ENCODE measurements around the gene ETFDH. TPM values are rescaled to one million over a fixed set of nuclear protein-coding genes. Genes with fewer than 3 reads are reported as not detected.
A peak's percentile ranks its signal among the peaks of the same experiment; 100 is the strongest.

ETFDH gene
- total and polyA plus RNA-seq, 9 of the 15 experiments (the other 6 are each of a cell fraction or from before 2014, with no cell fraction given), result 14.6 to 33.6 (median 25.9) TPM

- CTCF ChIA-PET (ENCODE audit: low intra/inter-chr PET ratio), result no interaction called here
- 61% methylated on average over 1 of the region's 1 CpG for WGBS (ENCODE audit: insufficient coverage, low coverage, missing lambda C conversion rate)
- TF ChIP-seq ZNF165 (CRISPR knock-in tag; IDR thresholded peaks at IDR 0.05; ENCODE audit: borderline replicate concordance) (no peak), SREBF2 (CRISPR knock-in tag; IDR thresholded peaks at IDR 0.05) (no peak), BRD4 (IDR thresholded peaks at IDR 0.05) (no peak), ZNF175 (CRISPR knock-in tag; IDR thresholded peaks at IDR 0.05; ENCODE audit: low read depth) (no peak), CREBBP (IDR thresholded peaks at IDR 0.05; ENCODE audit: low read depth, low read length) (no peak), C11orf30 (IDR thresholded peaks at IDR 0.05; ENCODE audit: low read depth) (no peak), TBL1XR1 (IDR thresholded peaks at IDR 0.05; ENCODE audit: low read length in 2 of 2) (no peak), CTCFL (IDR thresholded peaks at IDR 0.05; ENCODE audit: borderline replicate concordance, insufficient read depth, low read depth, low read length, poor library complexity, severe bottlenecking) (no peak), ATF2 (CRISPR knock-in tag; IDR thresholded peaks at IDR 0.05) (no peak), CGGBP1 (CRISPR knock-in tag; IDR thresholded peaks at IDR 0.05) (no peak), ARNT (IDR thresholded peaks at IDR 0.05) (no peak), RBBP5 (IDR thresholded peaks at IDR 0.05; ENCODE audit: borderline replicate concordance, insufficient read depth, low read length, poor library complexity, severe bottlenecking) (no peak), NFIX (CRISPR knock-in tag; IDR thresholded peaks at IDR 0.05; ENCODE audit: low read depth) (no peak), HNRNPLL (IDR thresholded peaks at IDR 0.05; ENCODE audit: low read depth, low read length, poor library complexity, severe bottlenecking) (no peak), ZKSCAN8 (CRISPR knock-in tag; IDR thresholded peaks at IDR 0.05) (no peak)
- no TSS peak for BruUV-seq (replicated peaks)
- ATAC-seq (peak; percentile 49; the same call in 2 of the 3 replicates), DNase-seq (ENCODE audit: extremely low read depth in 1 of 4, low spot score in 3 of 4) (no peak), FAIRE-seq (no peak)
- intact Hi-C loops (cut with micrococcal nuclease), result no loop called here
- H4K20me1 ChIP-seq (replicated peaks; ENCODE audit: control insufficient read depth, insufficient read depth, low read length), result no peaks in the 10 kb centered on the region
- no peaks in the 10 kb centered on the region for H3K9me1 ChIP-seq (ENCODE audit: control insufficient read depth, insufficient read depth, low read length)
- H3K27ac ChIP-seq (ENCODE audit: extremely low read depth, low read depth, low read length), result no peak overlapping the region
- H3K4me2 ChIP-seq (ENCODE audit: insufficient read depth, low read length), result no peak overlapping the region
- H3K9me3 ChIP-seq (replicated peaks; ENCODE audit: control insufficient read depth, insufficient read depth, low read depth, low read length), result no peaks in the 10 kb centered on the region
- H3K36me3 ChIP-seq (ENCODE audit: control insufficient read depth, insufficient read depth, low read length), result no peaks in the 10 kb centered on the region
- no peak overlapping the region for H3K9ac ChIP-seq (ENCODE audit: insufficient read depth in 1 of 2, low read depth in 2 of 2, low read length in 2 of 2)
- POLR2A ChIA-PET, result interaction anchor here (1.2 kb wide), 1 partner anchor 34 kb away, joined by 3 read pairs; no protein-coding TSS in a partner anchor
- H3K4me3 ChIP-seq, result no peak overlapping the region
- H3K4me1 ChIP-seq (replicated peaks in 1 of 2; ENCODE audit: control insufficient read depth in 2 of 2, insufficient read depth in 2 of 2, low read length in 2 of 2), result no peaks in the 10 kb centered on the region
- in situ Hi-C loops (cut with MboI), result no loop called here
- H3K79me2 ChIP-seq (ENCODE audit: control insufficient read depth, insufficient read depth, low read length), result no peaks in the 10 kb centered on the region
- no peaks in the 10 kb centered on the region for H3K27me3 ChIP-seq (ENCODE audit: control insufficient read depth in 2 of 2, insufficient read depth in 2 of 2, low read length in 2 of 2)
- no peak overlapping the region for H2AFZ ChIP-seq (ENCODE audit: low read depth, low read length)
These were observed 9.5 kb downstream of the ETFDH start for GRCh38 chr4:158681629-158682028.

All from K562 (cell line).